ENCODE data around the gene ZC3HAV1. TPM values are rescaled to one million over a fixed set of nuclear protein-coding genes. Genes with fewer than 3 reads are reported as not detected.

The ZC3HAV1 gene
- polyA plus RNA-seq, 1 of the 3 experiments (the other 2 are of a cell fraction), result 11.2 TPM

- Histone ChIP-seq H2AFZ (ENCODE audit: low read depth) (no peak overlapping the region), H3K79me2 (ENCODE audit: insufficient read depth) (no peaks in the 10 kb centered on the region), H3K4me1 (ENCODE audit: control insufficient read depth in 1 of 2, insufficient read depth in 2 of 2, low read depth in 1 of 2, low read length in 1 of 2) (no peaks in the 10 kb centered on the region), H3K36me3 (replicated peaks in 1 of 2; ENCODE audit: control insufficient read depth in 1 of 2, insufficient read depth in 2 of 2, low read length in 1 of 2) (peaks cover 50 to 56% of the 10 kb centered on the region in 2 experiments), H3K27ac (ENCODE audit: low read depth in 2 of 2, low read length in 1 of 2) (no peak overlapping the region), H3K4me3 (ENCODE audit: low read depth in 2 of 2, low read length in 1 of 2) (no peak overlapping the region), H3K27me3 (ENCODE audit: insufficient read depth) (no peaks in the 10 kb centered on the region), H3K4me2 (no peak overlapping the region), H4K20me1 (ENCODE audit: insufficient read depth) (no peaks in the 10 kb centered on the region), H3K9me2 (no peaks in the 10 kb centered on the region), H3K9ac (no peak overlapping the region), H3K9me3 (no peaks in the 10 kb centered on the region), H3F3A (replicated peaks; ENCODE audit: insufficient read depth) (no peaks in the 10 kb centered on the region)
- CTCF ChIA-PET, result interaction anchor here (0.9 to 10.1 kb wide), 7 partner anchors 10 to 83 kb away, joined by 3 to 84 read pairs (median 3); no protein-coding TSS in a partner anchor
- POLR2A ChIA-PET, result no interaction called here
- no peak for DNase-seq
- TF ChIP-seq FOSL2 (IDR thresholded peaks at IDR 0.05; ENCODE audit: borderline replicate concordance, low read depth) (no peak), YY1 (IDR thresholded peaks at IDR 0.05; ENCODE audit: low read depth) (no peak), TEAD4 (IDR thresholded peaks at IDR 0.05; ENCODE audit: borderline replicate concordance, insufficient read depth) (no peak), RFX5 (IDR thresholded peaks at IDR 0.05; ENCODE audit: low read length) (no peak), EZH2phosphoT487 (IDR thresholded peaks at IDR 0.05; ENCODE audit: borderline replicate concordance, low read depth) (no peak), EP300 (IDR thresholded peaks at IDR 0.05; ENCODE audit: borderline replicate concordance in 1 of 2, low read depth in 1 of 2, low read length in 1 of 2) (no peak), SMC3 (IDR thresholded peaks at IDR 0.05; ENCODE audit: low read depth, low read length) (no peak), MXI1 (IDR thresholded peaks at IDR 0.05; ENCODE audit: low read depth, low read length) (no peak), MAX (IDR thresholded peaks at IDR 0.05; ENCODE audit: low read depth) (no peak), GATA2 (CRISPR knock-in tag; IDR thresholded peaks at IDR 0.05) (no peak), NFIC (IDR thresholded peaks at IDR 0.05; ENCODE audit: borderline replicate concordance) (no peak), JUND (IDR thresholded peaks at IDR 0.05) (no peak)
- TF ChIP-seq, protein P1, sequence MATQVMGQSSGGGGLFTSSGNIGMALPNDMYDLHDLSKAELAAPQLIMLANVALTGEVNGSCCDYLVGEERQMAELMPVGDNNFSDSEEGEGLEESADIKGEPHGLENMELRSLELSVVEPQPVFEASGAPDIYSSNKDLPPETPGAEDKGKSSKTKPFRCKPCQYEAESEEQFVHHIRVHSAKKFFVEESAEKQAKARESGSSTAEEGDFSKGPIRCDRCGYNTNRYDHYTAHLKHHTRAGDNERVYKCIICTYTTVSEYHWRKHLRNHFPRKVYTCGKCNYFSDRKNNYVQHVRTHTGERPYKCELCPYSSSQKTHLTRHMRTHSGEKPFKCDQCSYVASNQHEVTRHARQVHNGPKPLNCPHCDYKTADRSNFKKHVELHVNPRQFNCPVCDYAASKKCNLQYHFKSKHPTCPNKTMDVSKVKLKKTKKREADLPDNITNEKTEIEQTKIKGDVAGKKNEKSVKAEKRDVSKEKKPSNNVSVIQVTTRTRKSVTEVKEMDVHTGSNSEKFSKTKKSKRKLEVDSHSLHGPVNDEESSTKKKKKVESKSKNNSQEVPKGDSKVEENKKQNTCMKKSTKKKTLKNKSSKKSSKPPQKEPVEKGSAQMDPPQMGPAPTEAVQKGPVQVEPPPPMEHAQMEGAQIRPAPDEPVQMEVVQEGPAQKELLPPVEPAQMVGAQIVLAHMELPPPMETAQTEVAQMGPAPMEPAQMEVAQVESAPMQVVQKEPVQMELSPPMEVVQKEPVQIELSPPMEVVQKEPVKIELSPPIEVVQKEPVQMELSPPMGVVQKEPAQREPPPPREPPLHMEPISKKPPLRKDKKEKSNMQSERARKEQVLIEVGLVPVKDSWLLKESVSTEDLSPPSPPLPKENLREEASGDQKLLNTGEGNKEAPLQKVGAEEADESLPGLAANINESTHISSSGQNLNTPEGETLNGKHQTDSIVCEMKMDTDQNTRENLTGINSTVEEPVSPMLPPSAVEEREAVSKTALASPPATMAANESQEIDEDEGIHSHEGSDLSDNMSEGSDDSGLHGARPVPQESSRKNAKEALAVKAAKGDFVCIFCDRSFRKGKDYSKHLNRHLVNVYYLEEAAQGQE (IDR thresholded peaks at IDR 0.05; ENCODE audit: low read depth, low read length), result no peak
- TF ChIP-seq, protein P2, sequence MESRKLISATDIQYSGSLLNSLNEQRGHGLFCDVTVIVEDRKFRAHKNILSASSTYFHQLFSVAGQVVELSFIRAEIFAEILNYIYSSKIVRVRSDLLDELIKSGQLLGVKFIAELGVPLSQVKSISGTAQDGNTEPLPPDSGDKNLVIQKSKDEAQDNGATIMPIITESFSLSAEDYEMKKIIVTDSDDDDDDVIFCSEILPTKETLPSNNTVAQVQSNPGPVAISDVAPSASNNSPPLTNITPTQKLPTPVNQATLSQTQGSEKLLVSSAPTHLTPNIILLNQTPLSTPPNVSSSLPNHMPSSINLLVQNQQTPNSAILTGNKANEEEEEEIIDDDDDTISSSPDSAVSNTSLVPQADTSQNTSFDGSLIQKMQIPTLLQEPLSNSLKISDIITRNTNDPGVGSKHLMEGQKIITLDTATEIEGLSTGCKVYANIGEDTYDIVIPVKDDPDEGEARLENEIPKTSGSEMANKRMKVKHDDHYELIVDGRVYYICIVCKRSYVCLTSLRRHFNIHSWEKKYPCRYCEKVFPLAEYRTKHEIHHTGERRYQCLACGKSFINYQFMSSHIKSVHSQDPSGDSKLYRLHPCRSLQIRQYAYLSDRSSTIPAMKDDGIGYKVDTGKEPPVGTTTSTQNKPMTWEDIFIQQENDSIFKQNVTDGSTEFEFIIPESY (IDR thresholded peaks at IDR 0.05; ENCODE audit: borderline replicate concordance, low read depth), result no peak
- TF ChIP-seq, protein P3, sequence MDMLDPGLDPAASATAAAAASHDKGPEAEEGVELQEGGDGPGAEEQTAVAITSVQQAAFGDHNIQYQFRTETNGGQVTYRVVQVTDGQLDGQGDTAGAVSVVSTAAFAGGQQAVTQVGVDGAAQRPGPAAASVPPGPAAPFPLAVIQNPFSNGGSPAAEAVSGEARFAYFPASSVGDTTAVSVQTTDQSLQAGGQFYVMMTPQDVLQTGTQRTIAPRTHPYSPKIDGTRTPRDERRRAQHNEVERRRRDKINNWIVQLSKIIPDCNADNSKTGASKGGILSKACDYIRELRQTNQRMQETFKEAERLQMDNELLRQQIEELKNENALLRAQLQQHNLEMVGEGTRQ (IDR thresholded peaks at IDR 0.05; ENCODE audit: borderline replicate concordance, low read depth, low read length), result no peak
- TF ChIP-seq, protein P4, sequence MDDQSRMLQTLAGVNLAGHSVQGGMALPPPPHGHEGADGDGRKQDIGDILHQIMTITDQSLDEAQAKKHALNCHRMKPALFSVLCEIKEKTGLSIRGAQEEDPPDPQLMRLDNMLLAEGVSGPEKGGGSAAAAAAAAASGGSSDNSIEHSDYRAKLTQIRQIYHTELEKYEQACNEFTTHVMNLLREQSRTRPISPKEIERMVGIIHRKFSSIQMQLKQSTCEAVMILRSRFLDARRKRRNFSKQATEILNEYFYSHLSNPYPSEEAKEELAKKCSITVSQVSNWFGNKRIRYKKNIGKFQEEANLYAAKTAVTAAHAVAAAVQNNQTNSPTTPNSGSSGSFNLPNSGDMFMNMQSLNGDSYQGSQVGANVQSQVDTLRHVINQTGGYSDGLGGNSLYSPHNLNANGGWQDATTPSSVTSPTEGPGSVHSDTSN (IDR thresholded peaks at IDR 0.05), result no peak
- 95% methylated on average over 11 of the region's 11 CpGs for WGBS (ENCODE audit: low lambda C conversion rate)
Observed at GRCh38 chr7:139065323-139065722, 44.2 kb downstream of the ZC3HAV1 start.

All from SK-N-SH (cell line).